ENCODE measurements around the gene TARBP1. TPM values are rescaled to one million over a fixed set of nuclear protein-coding genes. Genes with fewer than 3 reads are reported as not detected.

Gene TARBP1
- total RNA-seq, 1 donor from 2014 or later, result 24.6 TPM

DNA sequence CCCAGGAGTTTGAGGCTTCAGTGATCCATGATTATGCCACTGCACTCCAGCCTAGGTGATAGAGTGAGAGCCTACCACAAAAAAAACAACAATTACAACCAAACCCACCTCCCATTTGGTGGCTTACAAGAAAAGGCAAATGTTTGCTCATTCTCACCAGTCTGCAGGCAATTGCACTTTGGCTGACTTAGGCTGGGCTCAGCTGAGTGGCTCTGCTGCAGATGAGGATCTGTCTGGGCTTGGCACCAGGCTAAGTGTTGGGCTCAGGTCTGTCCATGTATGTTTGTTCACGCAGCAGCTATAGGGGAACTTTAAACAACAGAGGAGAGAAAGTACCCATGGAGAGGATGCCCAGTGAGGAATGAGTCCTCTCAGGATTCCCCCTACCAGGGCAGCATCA, 133.7 kb downstream of the TARBP1 start:
- Histone ChIP-seq H3K4me3 (no peak overlapping the region), H3K27ac (no peak overlapping the region)
- intact Hi-C loops (cut with DNase I), result no loop called here

DNA sequence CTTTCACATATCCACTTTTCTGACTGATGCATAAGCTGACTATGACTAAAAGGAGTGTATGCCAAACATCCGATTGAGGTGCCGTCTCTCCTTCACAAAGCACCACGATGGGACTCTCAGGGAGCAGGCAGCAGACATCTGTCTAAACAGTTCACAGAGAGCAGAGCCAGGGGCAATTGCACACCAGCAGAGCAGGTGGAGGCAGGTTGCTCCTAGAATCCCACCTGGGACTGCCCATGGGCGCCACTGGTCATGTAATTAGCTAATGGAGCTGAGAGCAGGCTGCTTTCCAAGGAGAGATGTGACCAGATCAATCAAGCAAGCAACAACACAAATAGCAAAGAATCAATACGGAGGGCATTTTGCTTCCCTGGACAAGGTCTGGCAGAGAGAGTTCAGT, 136.2 kb downstream of the TARBP1 start:
- DNase-seq (no peak), ATAC-seq (no peak)
- intact Hi-C loops (cut with DNase I), result no loop called here
- H3K36me3 ChIP-seq, result no peaks in the 10 kb centered on the region
- H3K9me3 ChIP-seq, result peaks cover 15% of the 10 kb centered on the region
- TF ChIP-seq CTCF (IDR thresholded peaks at IDR 0.05), result no peak
- no peak overlapping the region for H3K4me3 ChIP-seq
- no peak overlapping the region for H3K27ac ChIP-seq
- no peaks in the 10 kb centered on the region for H3K4me1 ChIP-seq
- no peaks in the 10 kb centered on the region for H3K27me3 ChIP-seq (ENCODE audit: low read depth)

More for the DNA sequence above, 133.7 kb downstream of the TARBP1 start:
- Histone ChIP-seq H3K9me3 (peaks cover 5% of the 10 kb centered on the region), H3K36me3 (no peaks in the 10 kb centered on the region), H3K27me3 (ENCODE audit: low read depth) (peaks cover 6% of the 10 kb centered on the region), H3K4me1 (no peaks in the 10 kb centered on the region)
- ATAC-seq (no peak), DNase-seq (no peak)
- TF ChIP-seq CTCF (IDR thresholded peaks at IDR 0.05), result no peak

Other genes with a start within 250 kb of the TARBP1 start
- gene COA6, start 105.7 kb downstream of the TARBP1 start, total RNA-seq, result 29.7 TPM
- gene IRF2BP2, start 131.0 kb upstream of the TARBP1 start, total RNA-seq, result 154 TPM

All from lower lobe of right lung (tissue), 2 donors.